ENCODE data around the gene KRT79.

DNA sequence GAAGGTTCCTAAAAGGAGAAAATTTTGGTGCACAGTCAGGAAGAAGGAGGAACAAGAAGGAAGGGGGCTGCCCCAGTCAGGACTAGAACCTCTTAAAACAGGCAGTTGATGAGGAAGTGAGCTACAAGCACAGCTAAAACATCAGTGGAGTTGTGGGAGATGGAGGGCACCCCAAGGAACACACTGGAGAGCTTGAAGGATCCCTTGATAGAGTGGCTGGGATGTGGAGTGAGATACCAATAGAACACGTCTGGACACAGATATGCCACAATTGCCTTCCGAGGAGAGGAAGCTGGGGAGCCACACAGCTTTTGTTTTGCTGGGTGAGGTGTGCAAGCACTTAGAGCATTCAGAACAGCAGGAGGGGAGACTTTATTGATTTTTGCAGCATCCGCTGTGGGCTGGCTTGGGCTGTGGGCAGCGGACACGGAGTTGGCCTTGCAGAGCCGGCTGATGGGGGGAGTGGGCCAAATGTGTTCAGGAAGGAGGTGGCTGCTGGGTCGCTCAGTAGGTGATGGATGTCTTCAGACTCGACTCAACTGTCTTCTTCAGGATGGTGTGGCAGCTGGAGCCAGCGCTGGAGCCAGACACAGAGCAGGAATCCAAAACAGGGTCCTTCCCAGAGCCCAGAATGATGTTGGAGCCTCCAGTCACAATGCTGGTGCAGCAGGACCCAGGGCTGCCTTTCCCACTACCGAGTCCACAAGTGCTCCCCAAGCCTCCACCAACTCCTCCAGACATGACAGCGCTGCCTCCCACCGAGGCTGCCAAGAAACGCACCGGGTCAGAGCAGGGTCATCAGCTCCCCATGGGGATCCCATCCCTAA lies 4.7 kb upstream of the KRT79 start:
- TF ChIP-seq, protein P1, sequence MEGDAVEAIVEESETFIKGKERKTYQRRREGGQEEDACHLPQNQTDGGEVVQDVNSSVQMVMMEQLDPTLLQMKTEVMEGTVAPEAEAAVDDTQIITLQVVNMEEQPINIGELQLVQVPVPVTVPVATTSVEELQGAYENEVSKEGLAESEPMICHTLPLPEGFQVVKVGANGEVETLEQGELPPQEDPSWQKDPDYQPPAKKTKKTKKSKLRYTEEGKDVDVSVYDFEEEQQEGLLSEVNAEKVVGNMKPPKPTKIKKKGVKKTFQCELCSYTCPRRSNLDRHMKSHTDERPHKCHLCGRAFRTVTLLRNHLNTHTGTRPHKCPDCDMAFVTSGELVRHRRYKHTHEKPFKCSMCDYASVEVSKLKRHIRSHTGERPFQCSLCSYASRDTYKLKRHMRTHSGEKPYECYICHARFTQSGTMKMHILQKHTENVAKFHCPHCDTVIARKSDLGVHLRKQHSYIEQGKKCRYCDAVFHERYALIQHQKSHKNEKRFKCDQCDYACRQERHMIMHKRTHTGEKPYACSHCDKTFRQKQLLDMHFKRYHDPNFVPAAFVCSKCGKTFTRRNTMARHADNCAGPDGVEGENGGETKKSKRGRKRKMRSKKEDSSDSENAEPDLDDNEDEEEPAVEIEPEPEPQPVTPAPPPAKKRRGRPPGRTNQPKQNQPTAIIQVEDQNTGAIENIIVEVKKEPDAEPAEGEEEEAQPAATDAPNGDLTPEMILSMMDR (IDR thresholded peaks at IDR 0.05): no peak
- TF ChIP-seq POLR2A (IDR thresholded peaks at IDR 0.05): no peak
- TF ChIP-seq EP300 (IDR thresholded peaks at IDR 0.05; ENCODE audit: low read depth): no peak
